Activated CD4-positive, alpha-beta T cell treated with anti-CD3 and anti-CD28 coated beads for 4 hours (primary cell): ENCODE data around the gene OR5K2.

Experiments used
- DNase-seq, 2 donors: peaks; one replicate each; pipeline ENCODE4 v3.0.0-alpha.2; 2020

The OR5K2 gene

GRCh38 chr3:98525494-98525893, 28.0 kb downstream of the OR5K2 start:
- DNase-seq = no peak

- no peak for DNase-seq
Measured at GRCh38 chr3:98528474-98529346, 31.2 kb downstream of the OR5K2 start.

GRCh38 chr3:98529856-98530459, 32.5 kb downstream of the OR5K2 start:
- DNase-seq = no peak

GRCh38 chr3:98530676-98531075, 33.2 kb downstream of the OR5K2 start:
- no peak for DNase-seq

GRCh38 chr3:98531622-98532274, 34.3 kb downstream of the OR5K2 start, which contains the start of gene GPR15:
TSS of gene GPR15 (plus strand) at chr3:98531978. CDS start at chr3:98532034, 56 bp downstream.
- no peak for DNase-seq

- no peak for DNase-seq
Measured at GRCh38 chr3:98532275-98532637, 34.8 kb downstream of the OR5K2 start.

- no peak for DNase-seq
Measured at GRCh38 chr3:98532709-98533571, 35.5 kb downstream of the OR5K2 start.

- no peak for DNase-seq
Measured at GRCh38 chr3:98534168-98534567, 36.7 kb downstream of the OR5K2 start.

- DNase-seq = no peak
Measured at GRCh38 chr3:98534734-98535133, 37.3 kb downstream of the OR5K2 start.

- no peak for DNase-seq
Measured at GRCh38 chr3:98536456-98537017, 39.1 kb downstream of the OR5K2 start.

GRCh38 chr3:98540346-98540745, 42.9 kb downstream of the OR5K2 start:
- DNase-seq = no peak

- DNase-seq = no peak
Measured at GRCh38 chr3:98541695-98542094, 44.2 kb downstream of the OR5K2 start.

- DNase-seq = no peak
Measured at GRCh38 chr3:98542623-98543022, 45.1 kb downstream of the OR5K2 start.

GRCh38 chr3:98545940-98546339, 48.5 kb downstream of the OR5K2 start:
- DNase-seq = no peak
